Measurements from ENCODE around the gene FJX1.

DNA sequence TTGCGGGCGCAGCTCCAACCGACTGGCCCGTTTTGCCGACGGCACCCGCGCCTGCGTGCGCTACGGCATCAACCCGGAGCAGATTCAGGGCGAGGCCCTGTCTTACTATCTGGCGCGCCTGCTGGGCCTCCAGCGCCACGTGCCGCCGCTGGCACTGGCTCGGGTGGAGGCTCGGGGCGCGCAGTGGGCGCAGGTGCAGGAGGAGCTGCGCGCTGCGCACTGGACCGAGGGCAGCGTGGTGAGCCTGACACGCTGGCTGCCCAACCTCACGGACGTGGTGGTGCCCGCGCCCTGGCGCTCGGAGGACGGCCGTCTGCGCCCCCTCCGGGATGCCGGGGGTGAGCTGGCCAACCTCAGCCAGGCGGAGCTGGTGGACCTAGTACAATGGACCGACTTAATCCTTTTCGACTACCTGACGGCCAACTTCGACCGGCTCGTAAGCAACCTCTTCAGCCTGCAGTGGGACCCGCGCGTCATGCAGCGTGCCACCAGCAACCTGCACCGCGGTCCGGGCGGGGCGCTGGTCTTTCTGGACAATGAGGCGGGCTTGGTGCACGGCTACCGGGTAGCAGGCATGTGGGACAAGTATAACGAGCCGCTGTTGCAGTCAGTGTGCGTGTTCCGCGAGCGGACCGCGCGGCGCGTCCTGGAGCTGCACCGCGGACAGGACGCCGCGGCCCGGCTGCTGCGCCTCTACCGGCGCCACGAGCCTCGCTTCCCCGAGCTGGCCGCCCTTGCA, 1.0 kb downstream of the FJX1 start:
- TF ChIP-seq, protein P1, sequence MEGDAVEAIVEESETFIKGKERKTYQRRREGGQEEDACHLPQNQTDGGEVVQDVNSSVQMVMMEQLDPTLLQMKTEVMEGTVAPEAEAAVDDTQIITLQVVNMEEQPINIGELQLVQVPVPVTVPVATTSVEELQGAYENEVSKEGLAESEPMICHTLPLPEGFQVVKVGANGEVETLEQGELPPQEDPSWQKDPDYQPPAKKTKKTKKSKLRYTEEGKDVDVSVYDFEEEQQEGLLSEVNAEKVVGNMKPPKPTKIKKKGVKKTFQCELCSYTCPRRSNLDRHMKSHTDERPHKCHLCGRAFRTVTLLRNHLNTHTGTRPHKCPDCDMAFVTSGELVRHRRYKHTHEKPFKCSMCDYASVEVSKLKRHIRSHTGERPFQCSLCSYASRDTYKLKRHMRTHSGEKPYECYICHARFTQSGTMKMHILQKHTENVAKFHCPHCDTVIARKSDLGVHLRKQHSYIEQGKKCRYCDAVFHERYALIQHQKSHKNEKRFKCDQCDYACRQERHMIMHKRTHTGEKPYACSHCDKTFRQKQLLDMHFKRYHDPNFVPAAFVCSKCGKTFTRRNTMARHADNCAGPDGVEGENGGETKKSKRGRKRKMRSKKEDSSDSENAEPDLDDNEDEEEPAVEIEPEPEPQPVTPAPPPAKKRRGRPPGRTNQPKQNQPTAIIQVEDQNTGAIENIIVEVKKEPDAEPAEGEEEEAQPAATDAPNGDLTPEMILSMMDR (IDR thresholded peaks at IDR 0.05) = no peak
- no peak for TF ChIP-seq POLR2AphosphoS5 (IDR thresholded peaks at IDR 0.05)
- TF ChIP-seq POLR2A (IDR thresholded peaks at IDR 0.05) = no peak

All from gastroesophageal sphincter (tissue), 3 donors.